ENCODE data around the gene ZC3H10.
A peak's percentile ranks its signal among the peaks of the same experiment; 100 is the strongest.
"Not testable (repeated sequence)": the region's sequence is repeated elsewhere in the genome, so short reads cannot be mapped to it uniquely, and the experiment has no call there.

The ZC3H10 gene

DNA sequence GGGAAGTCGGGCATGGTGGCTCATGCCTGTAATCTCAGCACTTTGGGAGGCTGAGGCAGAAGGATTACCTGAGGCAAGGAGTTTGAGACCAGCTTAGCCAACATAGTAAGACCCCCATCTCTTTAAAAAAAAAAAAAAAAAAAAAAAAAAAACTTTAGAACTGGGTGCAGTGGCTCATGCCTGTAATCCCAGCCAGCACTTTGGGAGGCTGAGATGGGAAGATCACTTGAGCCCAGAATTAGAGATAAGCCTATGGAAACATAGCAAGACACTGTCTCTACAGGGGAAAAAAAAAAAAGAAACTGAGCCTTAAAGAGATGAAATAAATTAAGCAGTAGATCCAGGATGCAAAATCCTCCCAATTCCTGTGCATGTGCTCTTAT, 15.4 kb upstream of the ZC3H10 start:
- no peak for DNase-seq (ENCODE audit: low read depth, low spot score)

DNA sequence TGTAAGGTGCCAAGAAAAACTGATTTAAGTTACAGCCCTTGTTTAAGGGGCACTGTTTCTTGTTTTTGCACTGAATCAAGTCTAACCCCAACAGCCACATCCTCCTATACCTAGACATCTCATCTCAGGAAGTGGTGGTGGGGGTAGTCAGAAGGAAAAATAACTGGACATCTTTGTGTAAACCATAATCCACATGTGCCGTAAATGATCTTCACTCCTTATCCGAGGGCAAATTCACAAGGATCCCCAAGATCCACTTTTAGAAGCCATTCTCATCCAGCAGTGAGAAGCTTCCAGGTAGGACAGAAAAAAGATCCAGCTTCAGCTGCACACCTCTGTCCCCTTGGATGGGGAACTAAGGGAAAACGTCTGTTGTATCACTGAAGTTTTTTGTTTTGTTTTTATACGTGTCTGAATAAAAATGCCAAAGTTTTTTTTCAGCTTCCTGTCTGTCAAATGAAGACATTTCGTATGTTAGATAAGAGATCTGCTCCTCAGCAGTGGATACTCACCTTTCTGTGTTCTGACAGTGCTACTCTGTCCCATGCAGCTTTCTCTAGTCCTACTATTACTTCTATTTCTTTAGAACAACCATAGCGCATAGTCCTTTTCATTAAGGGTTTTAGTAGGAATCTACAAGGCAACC, 14.9 kb upstream of the ZC3H10 start:
- DNase-seq (ENCODE audit: low read depth, low spot score), result no peak

DNA sequence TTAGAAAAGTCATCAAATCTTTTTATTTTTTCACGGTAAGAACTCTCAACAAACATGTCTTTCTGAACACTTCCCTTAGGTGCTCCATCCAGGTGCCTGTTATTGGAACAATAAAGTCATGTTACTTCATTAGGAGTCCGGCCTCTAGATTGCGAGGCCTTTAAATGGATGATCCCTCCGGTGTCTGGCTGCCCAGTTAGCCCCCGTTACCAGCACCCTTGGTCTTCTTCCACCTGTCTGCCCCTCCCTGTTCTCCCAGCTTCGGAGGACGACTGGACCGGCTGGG, 14.3 kb upstream of the ZC3H10 start:
- DNase-seq (ENCODE audit: low read depth, low spot score), result no peak

DNA sequence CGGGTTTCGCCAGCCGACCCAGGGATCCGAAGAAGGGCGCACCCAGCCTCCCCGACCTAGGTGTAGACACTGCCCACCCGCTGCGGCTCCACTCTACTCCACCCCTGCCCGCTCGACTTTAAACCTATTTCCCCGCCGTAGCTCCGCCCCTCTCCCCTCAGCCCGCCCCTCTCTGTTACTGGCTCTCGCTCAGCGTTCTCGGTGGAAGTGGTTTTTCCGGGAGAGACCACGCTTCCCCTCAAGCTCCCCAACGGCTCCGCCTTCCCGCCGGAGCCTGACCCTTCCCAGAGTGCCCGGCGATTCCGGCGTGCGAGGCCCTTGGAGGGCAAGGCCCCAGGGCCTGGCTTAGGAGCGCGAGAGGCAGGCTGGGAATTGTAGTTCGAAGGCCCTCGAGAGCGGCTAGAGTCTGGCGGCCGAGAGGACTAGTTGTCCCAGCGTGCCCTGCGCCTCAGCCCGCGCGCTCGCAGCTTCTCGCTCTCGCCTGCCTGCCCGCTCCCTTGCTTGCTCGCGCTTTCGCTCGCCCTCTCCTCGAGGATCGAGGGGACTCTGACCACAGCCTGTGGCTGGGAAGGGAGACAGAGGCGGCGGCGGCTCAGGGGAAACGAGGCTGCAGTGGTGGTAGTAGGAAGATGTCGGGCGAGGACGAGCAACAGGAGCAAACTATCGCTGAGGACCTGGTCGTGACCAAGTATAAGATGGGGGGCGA, 13.8 kb upstream of the ZC3H10 start, which contains the start of gene PA2G4:
Gene PA2G4 (plus strand): TSS at position 451 of the 706 bp plus-strand sequence. CDS start 179 bp downstream, at position 630.
- DNase-seq (ENCODE audit: low read depth, low spot score), result peak; percentile 98

DNA sequence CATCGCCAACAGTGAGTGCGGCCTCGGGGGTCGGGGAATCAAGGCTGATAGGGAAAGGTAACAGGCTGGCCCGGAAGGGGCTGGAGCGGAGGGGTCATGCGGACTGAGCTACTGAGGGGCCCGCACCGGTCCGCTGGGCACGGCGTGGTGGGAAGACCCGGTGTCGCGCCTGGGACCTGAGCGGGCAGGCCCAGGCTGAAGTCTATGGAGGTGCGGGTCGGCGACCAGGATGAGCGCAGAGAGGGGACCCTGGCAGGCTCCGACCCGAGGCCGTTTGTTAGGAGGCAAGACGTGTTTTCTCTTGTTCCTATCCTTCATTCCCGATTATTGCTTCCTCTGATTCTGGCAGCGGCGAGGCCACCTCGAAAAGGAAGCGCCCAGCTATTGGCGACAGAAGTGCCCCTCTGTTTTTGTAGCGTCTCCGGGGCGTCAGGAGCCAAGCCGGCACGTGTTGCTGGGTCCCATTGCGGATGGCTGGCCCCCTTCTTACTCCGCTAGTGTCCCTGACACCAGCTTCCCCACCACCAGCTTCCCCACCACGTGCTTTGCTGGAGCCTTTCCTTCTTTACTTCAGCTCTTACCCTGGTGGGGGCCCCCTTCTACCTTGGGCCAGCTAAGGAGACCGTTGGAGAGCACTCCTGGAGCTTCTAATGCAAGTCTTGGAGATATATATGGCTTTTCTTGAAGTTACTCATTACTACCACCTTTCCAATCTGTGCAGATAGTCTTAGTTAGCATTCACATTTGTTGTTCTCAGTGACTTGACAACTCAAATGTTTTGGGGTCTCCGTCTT, 13.1 kb upstream of the ZC3H10 start:
- no peak for DNase-seq (ENCODE audit: low read depth, low spot score)

- DNase-seq (ENCODE audit: low read depth, low spot score), result no peak
These were observed 12.5 kb upstream of the ZC3H10 start for GRCh38 chr12:56105609-56105902.

GRCh38 chr12:56107242-56107641, 10.8 kb upstream of the ZC3H10 start:
- DNase-seq (ENCODE audit: low read depth, low spot score), result no peak

DNA sequence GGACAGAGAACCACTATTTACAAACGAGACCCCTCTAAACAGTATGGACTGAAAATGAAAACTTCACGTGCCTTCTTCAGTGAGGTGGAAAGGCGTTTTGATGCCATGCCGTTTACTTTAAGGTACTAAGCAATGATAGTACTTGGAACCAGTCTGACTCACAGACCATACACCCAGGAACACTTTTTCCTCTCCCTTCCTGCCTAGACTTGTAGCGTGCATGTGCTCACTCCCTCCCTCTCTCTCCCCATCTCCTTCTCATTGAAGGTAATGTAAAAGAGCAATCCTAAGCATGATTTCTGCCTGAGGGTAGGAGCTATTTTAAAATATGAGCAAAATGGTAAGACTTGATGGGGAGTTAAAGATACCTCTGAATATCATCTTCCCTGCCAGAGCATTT, 7.5 kb upstream of the ZC3H10 start:
- no peak for DNase-seq (ENCODE audit: low read depth, low spot score)

DNA sequence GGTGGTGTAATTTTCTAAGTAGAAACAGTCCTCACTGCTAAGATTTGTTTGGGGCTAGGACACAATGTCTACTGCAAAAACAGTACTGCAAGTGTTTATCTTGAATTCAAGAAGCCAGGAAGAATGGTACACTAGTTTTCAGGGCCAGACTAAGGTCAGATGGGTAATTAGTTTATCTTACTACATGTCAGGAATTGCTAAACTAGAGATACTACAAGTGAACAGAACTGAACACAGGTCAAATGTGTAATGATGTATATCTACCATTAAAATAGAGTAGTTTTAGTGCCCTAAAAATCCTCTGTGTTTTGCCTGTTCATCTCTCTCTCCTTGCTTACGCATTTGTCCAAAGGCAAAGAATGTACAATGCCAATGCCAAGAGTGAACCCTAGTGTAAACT, 4.0 kb upstream of the ZC3H10 start:
- no peak for DNase-seq (ENCODE audit: low read depth, low spot score)

- no peak for DNase-seq (ENCODE audit: low read depth, low spot score)
These were observed 2.7 kb upstream of the ZC3H10 start for GRCh38 chr12:56115329-56115728.

DNA sequence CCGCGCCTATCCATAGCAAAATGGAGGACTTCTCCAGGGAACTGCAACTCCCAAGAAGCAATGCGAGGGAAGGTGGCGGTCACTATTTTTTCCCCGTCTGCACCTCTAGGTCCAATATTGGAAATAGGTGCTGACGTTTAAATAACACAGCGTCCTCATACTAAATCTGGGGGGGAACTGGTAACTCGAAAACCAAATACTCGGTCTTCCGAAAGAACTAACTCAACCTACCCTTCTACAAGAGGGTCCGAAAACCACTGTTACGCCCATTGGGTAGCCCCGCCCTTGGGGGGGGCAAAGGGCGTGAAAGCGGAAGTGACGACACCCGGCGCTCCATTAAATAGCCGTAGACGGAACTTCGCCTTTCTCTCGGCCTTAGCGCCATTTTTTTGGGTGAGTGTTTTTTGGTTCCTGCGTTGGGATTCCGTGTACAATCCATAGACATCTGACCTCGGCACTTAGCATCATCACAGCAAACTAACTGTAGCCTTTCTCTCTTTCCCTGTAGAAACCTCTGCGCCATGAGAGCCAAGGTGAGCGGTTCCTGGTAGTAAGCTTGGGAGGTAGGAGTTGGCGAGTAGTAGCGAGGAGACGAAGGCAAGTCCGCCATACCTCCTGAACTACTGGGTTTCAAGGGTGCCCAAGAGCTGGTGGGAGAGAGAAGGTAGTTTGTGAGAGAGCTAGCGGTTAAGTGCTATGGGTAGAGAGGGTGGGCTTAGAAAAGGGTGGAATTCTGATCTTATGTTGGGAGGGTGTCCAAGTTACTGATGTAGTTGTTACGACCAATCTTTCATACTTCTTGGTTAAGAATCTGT, 1.6 kb upstream of the ZC3H10 start, which contains the start of gene RPL41:
Gene RPL41 (plus strand): TSS at position 367 of the 815 bp plus-strand sequence.
- peak; percentile 83 for DNase-seq (ENCODE audit: low read depth, low spot score)

- DNase-seq (ENCODE audit: low read depth, low spot score), result not testable (repeated sequence)
These were observed 872 bp upstream of the ZC3H10 start for GRCh38 chr12:56117082-56117706.

GRCh38 chr12:56118688-56119357, 757 bp downstream of the ZC3H10 start:
- DNase-seq (ENCODE audit: low read depth, low spot score), result no peak

- DNase-seq (ENCODE audit: low read depth, low spot score), result no peak
These were observed 1.3 kb downstream of the ZC3H10 start for GRCh38 chr12:56119361-56119796.

- DNase-seq (ENCODE audit: low read depth, low spot score), result no peak
These were observed 2.2 kb downstream of the ZC3H10 start for GRCh38 chr12:56120158-56120846.

DNA sequence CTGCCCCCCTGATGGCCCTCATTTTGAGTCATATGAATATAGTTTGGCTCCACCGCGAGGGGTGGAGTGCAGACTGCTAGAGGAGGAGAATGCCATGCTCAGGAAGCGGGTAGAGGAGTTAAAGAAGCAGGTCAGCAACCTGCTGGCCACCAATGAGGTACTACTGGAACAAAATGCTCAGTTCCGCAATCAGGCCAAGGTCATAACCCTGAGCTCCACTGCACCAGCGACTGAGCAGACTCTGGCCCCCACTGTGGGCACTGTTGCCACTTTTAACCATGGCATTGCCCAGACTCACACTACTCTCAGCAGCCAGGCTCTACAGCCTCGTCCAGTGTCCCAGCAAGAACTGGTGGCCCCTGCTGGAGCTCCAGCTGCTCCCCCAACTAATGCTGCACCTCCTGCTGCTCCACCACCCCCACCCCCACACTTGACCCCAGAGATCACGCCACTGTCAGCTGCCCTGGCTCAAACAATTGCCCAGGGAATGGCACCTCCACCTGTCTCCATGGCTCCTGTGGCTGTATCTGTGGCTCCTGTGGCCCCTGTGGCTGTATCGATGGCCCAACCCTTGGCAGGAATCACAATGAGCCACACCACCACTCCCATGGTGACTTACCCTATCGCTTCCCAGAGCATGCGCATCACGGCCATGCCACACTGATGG, 3.3 kb downstream of the ZC3H10 start:
- no peak for DNase-seq (ENCODE audit: low read depth, low spot score)

DNA sequence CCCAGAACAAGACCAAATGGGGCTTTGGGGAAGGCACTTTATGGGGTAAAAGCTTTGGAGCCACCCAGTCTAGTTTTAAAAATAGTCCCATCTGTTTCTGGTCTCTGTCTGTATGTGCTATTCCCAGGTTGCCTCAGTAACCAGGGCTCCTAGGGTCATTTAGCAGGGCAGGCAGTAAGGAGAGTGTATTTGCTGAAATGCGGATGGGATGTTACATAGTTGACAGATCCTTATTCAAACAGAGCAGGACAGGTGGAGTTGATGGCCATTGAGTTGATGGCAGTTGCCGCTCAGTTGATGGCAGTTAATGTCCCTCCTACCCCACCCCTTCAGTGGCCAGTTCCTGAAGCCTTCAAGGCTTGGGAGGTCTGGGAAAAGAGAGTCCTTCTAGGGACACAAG, 4.6 kb downstream of the ZC3H10 start:
- DNase-seq (ENCODE audit: low read depth, low spot score), result no peak

- DNase-seq (ENCODE audit: low read depth, low spot score), result no peak
These were observed 6.1 kb downstream of the ZC3H10 start for GRCh38 chr12:56124133-56124532.

GRCh38 chr12:56126732-56127239, 8.7 kb downstream of the ZC3H10 start:
- no peak for DNase-seq (ENCODE audit: low read depth, low spot score)

GRCh38 chr12:56127485-56127887, 9.4 kb downstream of the ZC3H10 start:
- DNase-seq (ENCODE audit: low read depth, low spot score), result no peak

All from activated naive CD8-positive, alpha-beta T cell treated with anti-CD3 and anti-CD28 coated beads, Interleukin-2, amount 50 U/mL, for 16 hours (primary cell).